GM18520 (cell line): ENCODE measurements around the gene ARHGAP9.
"Not testable (repeated sequence)": the region's sequence is repeated elsewhere in the genome, so short reads cannot be mapped to it uniquely, and the experiment has no call there.

ENCODE experiments used
- ATAC-seq: cut with Tn5 transposase; IDR thresholded peaks from one replicate; pipeline ENCODE4 v1.9.1; 2021; ENCODE audit not compliant: unreplicated experiment

Gene ARHGAP9

DNA sequence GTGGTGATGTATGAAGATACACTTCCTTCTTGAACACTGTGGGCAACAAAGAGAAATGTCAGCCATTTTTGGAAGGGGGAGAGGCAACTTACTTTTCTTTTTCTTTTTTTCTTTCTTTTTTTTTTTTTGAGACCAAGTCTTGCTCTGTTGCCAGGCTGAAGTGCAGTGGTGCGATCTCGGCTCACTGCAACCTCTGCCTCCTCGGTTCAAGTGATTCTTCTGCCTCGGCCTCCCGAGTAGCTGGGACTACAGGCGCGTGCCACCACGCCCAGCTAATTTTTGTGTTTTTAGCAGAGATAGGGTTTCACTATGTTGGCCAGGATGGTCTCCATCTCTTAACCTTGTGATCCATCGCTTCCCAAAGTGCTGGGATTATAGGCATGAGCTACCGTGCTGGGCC lies 38.1 kb upstream of the ARHGAP9 start:
- ATAC-seq, result not testable (repeated sequence)

GRCh38 chr12:57517187-57517586 lies 37.5 kb upstream of the ARHGAP9 start:
- ATAC-seq, result no peak

DNA sequence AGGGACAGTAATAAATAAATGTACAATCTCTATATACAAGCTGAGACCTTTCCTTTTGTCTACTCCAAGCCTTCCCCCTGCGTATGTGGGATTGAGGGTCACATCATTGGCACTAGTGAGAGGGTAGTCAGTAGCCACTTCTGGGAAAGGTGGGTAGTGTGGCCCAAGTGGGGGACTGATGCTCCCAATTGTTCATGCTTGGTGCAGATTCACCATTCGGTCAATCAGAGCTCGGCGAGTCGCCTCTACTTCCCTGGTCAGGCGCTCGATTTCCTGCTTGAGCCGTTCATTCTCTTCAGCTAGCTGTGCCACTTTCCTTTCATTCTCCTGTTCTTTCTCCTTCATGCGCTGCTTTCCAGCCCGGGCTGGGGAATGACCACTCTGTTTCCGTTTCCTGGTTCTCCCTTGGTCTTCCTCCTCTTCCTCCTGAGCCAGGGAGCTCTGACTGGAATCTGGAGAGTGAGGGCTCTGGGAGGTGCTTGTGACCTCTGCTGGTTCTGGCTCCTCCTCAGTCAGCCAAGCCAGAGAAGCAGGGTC lies 37.0 kb upstream of the ARHGAP9 start:
- no peak for ATAC-seq

GRCh38 chr12:57515934-57516541 lies 36.4 kb upstream of the ARHGAP9 start:
- no peak for ATAC-seq

DNA sequence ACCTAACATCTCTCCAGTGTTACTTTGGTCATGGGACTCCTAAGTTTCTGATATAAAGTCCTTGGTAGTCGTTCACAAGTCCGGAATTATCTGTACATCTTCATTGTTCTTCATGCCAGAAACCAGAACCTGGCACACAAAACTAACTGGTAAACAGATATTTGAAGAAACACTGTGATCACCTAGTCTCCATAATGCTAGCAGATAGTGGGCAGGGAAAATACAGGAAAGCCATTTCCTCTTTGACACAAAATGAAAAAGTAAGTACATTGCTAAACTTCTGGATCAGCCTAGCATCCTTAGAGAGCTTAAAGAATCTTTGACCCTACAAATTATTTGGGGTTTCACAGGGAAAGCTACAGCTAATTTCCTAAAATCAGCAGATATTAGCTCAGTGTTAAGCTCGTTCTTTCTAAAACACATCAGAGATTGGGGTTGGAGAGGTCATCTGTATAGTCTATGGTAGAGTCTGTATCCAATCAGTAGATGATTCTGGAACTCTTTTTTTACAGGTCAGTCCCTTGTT lies 35.8 kb upstream of the ARHGAP9 start:
- no peak for ATAC-seq

DNA sequence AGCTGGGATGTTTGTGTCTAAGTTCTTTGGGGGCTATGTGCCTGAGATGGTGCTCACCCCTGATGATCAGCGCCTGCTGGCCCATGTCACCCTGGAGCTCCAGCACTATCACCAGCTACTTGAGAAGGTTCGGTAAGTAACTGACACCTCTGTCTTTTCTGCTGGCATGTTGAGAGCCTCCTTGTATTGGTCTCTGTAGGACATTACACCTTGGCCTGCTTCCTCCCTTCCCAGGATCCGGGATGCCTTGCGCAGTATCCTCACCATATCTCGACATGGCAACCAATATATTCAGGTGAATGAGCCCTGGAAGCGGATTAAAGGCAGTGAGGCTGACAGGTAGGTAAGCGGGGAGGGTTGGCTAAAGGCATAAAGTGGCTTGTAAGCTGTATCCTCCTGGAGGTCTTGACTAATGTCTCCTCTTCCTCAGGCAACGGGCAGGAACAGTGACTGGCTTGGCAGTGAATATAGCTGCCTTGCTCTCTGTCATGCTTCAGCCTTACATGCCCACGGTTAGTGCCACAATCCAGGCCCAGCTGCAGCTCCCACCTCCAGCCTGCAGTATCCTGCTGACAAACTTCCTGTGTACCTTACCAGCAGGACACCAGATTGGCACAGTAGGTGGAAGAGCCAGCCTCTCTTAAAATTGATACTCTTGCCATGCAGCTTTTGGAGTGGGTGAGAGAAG lies 35.2 kb upstream of the ARHGAP9 start:
- no peak for ATAC-seq

DNA sequence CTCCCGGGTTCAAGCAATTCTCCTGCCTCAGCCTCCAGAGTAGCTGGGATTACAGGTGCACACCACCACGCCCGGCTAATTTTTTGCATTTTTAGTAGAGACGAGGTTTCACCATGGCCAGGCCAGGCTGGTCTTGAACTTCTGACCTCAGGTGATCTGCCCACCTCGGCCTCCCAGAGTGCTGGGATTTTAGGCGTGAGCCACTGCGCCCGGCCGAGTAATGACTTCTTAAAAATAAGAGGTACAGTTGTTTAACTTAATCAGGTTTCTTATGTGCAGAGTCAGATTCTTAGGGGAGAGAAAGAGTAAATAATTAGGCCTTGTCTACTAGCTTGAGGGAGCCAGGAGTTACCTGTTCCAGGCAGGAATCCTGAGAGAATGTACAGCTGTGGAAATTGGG lies 34.6 kb upstream of the ARHGAP9 start:
- not testable (repeated sequence) for ATAC-seq

DNA sequence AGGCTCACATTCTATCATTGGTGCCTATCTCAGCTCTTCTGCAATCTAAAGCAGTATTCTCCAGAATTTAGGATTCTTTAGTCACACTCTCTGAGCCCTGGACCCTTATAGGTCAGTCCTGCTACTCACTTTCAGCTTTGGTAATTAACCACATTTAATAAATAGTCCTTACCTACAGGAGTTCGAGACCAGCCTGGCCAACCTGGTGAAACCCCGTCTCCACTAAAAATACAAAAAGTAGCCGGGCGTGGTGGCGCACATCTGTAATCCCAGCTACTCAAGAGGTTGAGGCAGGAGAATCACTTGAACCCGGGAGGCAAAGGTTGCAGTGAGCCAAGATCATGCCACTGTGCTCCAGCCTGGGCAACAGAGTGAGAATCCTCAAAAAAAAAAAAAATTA lies 34.0 kb upstream of the ARHGAP9 start:
- ATAC-seq, result not testable (repeated sequence)

DNA sequence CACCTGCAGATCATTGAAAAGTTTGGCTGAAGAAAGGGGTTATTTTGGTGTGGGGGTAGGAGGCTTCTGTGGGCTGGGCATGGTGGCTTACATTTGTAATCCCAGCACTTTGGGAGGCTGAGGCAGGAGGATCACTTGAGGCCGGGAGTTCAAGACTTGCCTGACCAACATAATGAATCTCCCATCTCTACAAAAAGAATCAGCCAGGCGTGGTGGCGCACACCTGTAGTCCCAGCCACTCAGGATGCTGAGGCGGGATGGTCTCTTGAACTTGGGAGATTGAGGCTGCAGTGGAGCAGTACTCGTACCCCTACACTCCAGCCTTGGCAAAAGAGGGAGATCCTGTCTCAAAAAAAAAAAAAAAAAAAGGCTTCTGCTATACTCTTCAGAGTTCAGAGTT lies 33.6 kb upstream of the ARHGAP9 start:
- no peak for ATAC-seq

DNA sequence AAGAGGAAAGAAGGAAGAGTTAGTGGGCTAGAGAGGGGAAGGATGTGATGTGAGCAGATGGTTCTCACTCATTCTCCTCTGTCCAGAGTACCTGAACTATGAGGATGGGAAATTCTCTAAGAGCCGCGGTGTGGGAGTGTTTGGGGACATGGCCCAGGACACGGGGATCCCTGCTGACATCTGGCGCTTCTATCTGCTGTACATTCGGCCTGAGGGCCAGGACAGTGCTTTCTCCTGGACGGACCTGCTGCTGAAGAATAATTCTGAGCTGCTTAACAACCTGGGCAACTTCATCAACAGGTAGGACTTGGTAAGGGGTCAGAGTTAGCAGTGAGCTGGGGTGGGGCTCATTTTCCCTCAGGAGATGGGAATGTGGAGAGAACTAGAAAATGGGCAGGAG lies 33.0 kb upstream of the ARHGAP9 start:
- ATAC-seq, result no peak

DNA sequence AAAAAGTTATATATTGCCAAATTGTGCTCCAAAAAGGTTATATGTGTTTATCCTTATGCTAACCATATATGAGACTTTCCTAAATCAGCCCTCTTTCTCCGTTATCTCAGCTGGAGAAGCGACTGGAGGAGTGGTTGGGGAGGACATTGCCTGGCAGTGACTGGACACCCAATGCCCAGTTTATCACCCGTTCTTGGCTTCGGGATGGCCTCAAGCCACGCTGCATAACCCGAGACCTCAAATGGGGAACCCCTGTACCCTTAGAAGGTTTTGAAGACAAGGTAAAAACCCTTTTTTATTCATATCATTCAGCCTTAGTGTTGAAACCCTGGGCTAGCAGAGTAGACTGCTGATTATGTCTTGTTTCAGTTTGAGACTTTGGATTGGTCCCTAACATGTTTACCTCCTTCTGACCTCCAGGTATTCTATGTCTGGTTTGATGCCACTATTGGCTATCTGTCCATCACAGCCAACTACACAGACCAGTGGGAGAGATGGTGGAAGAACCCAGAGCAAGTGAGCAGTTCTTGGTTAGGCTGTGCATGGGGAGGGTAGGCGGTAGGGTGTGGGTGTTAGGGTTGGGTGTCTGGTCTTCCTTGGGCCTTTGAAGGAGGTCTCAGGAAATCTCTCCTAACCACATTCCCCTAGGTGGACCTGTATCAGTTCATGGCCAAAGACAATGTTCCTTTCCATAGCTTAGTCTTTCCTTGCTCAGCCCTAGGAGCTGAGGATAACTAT lies 32.1 kb upstream of the ARHGAP9 start:
- ATAC-seq, result no peak

DNA sequence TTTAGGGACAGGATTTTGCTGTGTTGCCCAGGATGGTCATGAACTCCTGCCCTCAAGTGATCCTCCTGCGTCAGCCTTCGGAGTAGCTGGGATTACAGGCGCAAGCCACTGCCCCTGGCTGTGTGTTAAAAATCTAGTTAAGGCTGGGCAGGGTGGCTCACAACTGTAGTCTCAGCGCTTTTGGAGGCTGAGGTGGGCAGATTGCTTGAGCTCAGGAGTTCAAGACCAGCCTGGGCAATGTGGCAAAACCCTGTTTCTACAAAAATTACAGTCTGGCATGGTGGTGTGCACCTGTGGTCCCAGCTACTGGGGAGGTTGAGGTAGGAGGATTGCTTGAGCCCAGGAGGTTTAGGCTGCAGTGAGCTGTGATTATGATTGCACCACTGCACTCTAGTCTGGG lies 31.5 kb upstream of the ARHGAP9 start:
- ATAC-seq, result no peak

GRCh38 chr12:57507796-57508195 lies 28.1 kb upstream of the ARHGAP9 start:
- not testable (repeated sequence) for ATAC-seq

DNA sequence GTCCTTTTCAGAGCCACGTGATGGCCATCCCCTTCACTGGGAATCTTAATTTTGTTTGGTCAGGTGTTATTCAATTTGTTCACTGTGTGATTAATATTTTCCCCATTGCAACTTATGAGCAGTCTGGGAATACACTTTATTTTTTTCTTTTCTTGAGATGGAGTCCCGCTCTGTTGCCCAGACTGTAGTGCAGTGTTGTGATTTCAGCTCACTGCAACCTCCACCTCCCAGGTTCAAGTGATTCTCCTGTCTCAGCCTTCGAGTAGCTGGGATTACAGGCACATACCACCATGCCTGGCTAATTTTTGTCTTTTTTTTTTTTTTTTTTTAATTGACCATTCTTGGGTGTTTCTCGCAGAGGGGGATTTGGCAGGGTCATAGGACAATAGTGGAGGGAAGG lies 26.9 kb upstream of the ARHGAP9 start:
- ATAC-seq, result not testable (repeated sequence)

GRCh38 chr12:57502311-57502969 lies 22.8 kb upstream of the ARHGAP9 start:
- not testable (repeated sequence) for ATAC-seq

DNA sequence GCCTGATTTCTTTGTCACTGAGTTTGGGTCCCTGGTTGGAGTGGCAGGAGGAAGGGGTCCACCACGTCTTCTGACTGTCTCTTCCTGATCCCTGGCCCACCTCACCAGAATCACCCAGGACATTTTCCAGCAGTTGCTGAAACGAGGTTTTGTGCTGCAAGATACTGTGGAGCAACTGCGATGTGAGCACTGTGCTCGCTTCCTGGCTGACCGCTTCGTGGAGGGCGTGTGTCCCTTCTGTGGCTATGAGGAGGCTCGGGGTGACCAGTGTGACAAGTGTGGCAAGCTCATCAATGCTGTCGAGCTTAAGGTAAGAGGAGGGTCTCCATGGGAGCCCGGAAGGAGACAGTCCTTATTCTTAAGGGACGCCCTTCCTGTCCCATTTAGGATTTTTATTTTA lies 20.5 kb upstream of the ARHGAP9 start:
- ATAC-seq, result no peak

DNA sequence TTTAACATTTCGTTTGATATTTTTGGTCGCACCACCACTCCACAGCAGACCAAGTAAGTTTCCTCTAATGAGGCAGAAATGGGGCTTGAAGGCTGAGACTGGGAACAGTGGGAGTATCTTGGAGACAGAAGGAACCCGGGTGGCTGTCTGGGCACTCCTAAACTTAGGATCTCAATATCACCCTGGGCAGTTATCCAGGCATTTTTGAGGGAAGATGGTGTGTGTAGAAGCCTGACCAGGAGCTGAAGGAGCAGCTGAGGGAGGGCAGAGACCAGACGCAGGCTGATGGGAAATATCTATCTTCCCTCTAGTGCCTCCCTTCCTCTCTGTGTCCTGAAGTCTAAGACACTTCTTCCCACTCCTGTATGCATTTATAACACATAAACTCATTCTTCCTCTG lies 18.9 kb upstream of the ARHGAP9 start:
- ATAC-seq, result no peak

DNA sequence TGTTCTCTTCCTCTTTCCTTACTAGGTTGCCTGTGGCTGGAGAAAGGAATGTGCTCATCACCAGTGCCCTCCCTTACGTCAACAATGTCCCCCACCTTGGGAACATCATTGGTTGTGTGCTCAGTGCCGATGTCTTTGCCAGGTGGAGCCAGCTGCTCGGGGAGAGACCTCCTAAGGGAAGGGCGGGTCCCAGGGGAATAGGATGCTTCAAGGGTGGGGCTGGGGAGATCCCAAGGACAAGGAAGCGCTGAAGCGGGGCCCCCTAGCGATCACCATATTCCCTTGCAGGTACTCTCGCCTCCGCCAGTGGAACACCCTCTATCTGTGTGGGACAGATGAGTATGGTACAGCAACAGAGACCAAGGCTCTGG lies 18.5 kb upstream of the ARHGAP9 start:
- no peak for ATAC-seq

DNA sequence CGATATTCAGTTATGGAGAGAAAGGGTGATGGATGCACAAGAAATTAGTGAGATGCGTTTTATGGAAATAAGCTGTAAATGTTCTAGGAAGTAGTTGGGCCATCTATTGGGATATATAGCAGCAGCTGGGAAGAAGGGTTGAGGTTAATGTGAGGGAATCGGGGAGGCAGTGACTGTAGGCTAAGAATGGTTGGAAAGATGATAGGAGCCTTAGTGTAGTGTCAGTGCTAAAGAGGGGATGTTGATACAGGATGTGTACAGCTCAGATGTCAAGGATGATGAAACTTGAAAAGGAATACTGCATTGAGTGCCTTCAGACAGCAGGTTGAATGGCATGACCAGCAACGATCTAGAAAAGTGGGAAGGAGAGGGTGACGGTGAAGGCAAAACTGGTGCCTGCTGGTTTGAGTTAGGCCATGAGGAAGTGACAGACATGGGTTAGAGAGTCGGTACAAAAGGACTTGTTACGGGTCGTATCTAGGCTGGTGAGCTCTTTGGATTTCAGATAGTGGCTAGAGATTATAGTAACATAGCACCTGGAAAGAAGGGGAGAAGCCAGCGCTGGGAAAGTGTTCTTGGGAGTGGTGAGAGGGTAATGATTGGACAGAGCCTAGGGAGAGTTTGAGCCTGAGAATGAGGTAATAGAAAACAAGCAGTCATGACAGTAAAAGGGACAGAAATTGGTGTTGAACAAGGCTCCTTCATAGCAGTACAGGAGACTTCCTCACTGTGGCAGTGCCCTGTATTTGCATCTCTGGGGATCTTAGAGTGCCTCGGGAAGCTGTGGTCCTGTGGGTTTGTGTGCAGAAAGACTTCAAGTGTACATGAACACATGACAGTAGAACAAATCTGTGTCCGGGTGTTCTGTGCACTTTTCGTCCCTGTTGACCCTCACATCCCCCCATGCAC lies 17.8 kb upstream of the ARHGAP9 start:
- no peak for ATAC-seq

GRCh38 chr12:57496822-57497221 lies 17.2 kb upstream of the ARHGAP9 start:
- no peak for ATAC-seq
